ENCODE results near the gene UBASH3A.
A peak's percentile ranks its signal among the peaks of the same experiment; 100 is the strongest.

The UBASH3A gene

DNA sequence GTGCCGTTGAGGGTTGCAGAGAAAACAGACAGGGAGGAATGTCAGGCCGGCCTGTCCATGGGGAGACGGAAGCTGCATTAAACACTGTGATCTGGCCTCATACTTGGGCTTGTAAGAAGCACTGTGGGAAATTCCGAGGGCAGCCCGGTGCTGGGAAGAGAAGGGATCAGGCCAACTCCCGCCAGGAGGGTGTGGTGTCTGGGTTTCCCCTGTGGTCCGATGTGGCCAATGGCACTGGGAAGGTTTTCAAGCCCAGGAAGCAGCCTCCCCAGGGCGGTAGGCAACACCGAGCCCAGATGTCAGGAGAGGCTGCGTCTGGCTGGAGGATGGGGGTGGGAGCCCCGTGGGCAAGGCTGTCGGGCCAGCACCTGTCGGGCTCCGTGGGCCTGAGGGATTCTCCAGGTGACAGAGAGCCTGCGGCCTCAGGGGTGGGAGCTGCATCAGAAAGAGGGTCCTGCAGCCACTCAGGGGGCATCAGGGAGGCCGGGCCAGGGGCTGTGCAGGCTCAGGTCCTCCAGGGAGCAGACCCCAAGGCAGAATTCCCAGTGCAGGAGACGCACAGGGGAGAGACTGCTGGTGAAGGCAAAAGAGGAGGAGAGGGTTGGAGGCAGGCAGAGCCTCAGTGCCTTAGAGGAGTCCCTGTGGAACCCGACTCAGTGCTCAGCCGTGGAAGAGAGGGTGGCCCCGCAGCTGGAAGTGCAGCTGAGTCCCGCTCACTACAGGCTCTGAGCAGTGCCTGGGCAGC lies 8.4 kb downstream of the UBASH3A start:
- no peak for DNase-seq

GRCh38 chr21:42412636-42412933 lies 8.9 kb downstream of the UBASH3A start:
- no peak for DNase-seq

- DNase-seq: no peak
Observed at GRCh38 chr21:42413093-42413492, 9.4 kb downstream of the UBASH3A start.

DNA sequence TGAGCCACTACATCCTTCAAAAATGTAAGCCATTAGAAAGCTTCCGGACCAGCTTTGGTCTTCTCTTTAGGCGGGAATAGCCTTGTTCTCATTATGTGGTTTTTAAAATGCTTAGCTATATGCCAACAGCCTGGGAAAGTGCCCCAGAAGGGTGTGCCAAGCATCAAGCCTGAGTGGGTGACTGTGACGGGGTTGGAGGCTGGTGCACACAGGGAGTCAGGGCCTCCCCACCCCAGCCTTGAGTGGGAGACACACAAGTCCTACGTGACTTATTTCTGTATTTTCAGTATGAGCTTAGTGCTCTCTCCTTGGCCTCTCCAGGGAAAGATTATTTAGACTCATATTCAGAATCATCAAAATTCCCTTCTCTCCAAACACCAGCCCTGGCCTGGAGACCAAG lies 9.8 kb downstream of the UBASH3A start:
- no peak for DNase-seq

GRCh38 chr21:42414066-42414465 lies 10.4 kb downstream of the UBASH3A start:
- DNase-seq: no peak

- DNase-seq: no peak
Observed at GRCh38 chr21:42414553-42414927, 10.8 kb downstream of the UBASH3A start.

GRCh38 chr21:42414928-42415769 lies 11.4 kb downstream of the UBASH3A start:
- DNase-seq: peak; percentile 77 to 92 (median 85)

- DNase-seq: peak in 1 of 5 donors; percentile 81
Observed at GRCh38 chr21:42417533-42417932, 13.8 kb downstream of the UBASH3A start.

DNA sequence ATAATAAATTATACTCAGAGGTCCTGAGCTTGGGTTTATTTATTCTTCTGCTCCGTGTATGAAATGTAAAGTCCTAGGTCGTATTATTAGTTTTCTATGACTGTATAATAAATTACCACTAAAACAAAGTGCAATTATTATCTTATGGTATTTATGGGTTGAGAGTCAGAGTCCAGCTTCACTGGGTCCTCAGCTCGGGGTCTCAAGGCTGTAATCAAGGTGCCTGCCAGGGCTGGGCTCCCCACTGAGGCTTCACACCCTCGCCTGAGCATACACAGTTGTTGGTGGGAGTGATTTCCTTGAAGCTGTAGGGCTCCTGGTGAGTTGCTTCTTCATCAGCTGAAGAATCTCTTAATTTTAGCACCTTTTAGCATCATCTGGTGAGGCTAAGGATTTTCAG lies 15.2 kb downstream of the UBASH3A start:
- no peak for DNase-seq

DNA sequence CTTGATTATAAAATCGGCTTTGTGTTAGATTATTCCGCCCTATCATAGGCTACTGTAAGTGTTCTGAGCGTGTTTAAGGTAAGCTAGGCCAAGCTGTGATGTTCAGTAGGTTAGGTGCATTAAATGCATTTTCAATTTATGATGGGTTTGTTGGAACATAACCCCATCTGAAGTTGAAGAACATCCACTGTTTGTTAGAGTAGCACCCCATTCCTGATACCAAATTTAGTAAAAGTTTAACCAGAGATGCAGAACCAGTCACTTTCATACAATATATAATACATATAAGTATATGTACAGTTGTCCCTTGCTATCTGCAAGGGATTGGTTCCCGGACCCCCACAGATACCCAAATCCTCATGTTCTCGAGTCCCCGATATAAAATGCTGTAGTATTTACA lies 16.1 kb downstream of the UBASH3A start:
- DNase-seq: no peak

- DNase-seq: peak in 1 of 5 donors; percentile 59
Observed at GRCh38 chr21:42421018-42421793, 17.5 kb downstream of the UBASH3A start.

DNA sequence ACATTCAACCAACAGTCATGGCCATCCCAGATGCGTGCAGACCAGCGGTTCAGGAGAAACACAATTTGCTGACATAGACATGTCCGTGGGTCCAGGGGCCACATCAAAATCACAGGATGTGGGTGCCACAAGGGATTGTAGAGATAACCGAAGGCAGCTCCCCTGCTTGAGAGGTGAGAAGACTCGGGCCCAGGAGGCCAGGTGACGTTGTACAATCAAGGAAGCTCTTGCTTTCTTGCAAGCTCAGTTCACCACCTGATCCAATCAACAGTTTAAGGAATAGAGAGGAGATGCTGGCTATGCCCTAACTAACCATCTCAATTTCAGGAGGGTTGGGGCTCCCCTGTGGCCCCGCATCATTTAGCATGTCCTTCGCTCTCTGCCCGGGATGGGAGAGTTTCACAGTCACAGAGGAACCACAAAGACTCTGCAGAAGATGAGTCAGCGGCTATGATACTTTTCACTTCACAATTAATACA lies 19.5 kb downstream of the UBASH3A start:
- peak in 2 of 5 donors; percentile 32 to 76 for DNase-seq

GRCh38 chr21:42423685-42424084 lies 20.0 kb downstream of the UBASH3A start:
- DNase-seq: no peak

DNA sequence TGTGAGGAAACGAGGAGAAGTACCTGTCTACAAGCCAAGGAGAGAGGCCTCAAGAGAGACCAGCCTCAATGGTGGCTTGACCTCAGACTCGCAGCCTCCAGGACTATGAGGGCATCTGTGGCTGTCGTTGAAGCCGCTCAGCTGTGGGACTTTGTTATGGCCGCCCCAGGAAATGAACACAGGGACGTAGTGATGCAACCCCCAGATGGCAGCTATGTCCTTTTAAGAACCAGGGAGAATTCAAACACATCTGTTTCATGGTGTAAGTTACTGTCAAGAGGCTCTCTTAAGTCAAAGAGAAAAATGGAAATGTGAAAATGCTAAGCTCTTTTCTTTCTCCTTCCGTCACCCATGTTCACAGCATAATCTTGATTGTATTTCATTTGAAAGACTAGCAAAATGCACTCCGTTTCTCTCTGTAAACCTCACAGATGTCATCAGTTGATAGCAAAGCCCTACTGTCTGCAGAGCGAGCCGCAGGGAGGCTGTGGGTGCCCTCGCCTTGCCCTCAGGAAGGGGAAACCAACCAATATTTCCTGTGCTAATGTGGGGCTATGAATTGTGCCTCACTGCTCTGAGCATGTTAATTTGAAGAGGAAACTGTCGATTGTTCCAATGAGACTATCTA lies 21.3 kb downstream of the UBASH3A start:
- DNase-seq: peak; percentile 54 to 91 (median 68)

DNA sequence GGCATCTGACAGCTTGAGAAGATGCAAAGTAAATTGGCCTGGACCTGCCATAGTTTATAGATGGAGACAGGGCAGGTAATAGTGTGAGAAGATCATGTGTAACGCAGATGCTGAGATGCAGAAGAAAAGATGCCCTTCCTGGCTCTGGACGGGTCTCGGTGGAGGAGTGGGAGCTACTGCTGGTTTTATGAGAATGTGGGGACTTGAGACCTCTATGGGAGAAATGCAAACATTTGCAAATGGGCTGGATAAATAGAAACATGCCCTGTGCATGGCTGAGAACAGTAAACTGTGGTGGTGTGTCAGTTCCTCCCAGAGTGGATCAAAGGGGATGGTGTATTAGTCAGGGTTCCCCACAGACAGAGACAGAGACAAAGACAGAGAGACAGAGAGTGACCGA lies 21.9 kb downstream of the UBASH3A start:
- peak in 1 of 5 donors; percentile 55 for DNase-seq

DNA sequence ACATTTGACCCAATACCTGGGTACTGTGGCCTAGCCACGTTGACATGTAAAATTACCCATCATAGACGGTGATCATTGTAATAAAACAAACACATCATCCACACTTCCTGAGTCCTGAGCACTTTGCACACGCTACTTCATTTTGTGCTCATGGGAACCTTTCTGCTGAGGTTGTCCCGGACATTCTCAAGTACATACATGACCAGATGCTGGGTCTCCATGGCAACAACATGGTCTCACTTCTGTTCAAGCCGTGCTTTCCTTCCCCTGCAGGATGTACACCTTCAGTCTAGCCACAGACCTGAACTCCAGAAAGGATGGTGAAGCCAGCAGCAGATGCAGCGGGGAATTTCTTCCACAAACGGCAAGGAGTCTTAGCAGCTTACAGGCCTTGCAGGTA lies 22.7 kb downstream of the UBASH3A start:
- no peak for DNase-seq

DNA sequence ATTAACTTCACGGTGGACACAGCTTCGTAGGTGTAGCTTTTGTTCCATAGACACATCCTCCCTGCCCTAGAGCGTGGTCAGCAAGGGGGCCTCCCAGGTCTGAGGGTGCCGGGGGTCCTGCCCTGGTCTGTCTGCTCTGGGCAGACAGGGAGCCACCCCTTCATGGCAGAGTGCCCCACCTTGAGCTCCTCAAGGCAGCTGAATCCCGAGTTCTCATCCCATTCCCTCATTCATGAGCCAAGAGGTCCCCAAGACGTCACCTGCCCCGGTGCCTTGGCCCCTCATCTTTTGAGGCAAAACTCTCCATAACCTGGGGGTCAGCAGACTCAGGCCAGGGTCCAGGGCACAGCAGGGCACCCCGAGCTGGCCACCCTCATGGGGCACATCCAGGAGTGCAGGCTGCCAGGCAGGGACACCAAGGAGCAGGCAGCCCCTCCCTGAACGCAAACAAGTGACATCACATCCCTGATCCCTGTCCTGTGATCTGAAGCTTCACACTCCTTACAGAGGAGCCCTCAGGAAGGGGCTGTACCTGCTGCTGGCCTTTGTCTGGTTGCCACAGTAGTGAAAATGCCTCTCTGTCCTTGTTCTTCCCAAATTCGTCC lies 23.3 kb downstream of the UBASH3A start:
- DNase-seq: no peak

- DNase-seq: no peak
Observed at GRCh38 chr21:42427809-42428419, 24.2 kb downstream of the UBASH3A start.

GRCh38 chr21:42429021-42429420 lies 25.3 kb downstream of the UBASH3A start:
- no peak for DNase-seq

DNA sequence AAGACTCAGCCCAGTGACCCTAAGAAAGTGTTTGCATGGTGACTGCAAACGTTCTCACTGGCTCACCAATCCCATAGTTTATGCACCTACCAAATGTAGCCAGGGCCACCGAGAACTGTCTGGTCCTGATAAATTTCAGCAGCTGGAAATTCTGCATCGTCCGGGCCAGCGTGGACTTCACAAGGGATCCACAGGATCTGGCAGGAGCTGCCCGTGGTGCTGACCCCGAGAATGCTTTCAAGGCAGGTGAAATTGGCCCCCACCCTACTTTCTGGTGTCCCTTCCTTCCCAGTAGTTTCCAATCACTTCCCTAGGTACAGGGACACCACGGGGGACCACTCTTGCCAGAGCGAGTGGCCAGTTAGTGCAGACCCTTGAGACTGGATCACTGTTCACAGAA lies 26.2 kb downstream of the UBASH3A start:
- DNase-seq: no peak

- DNase-seq: no peak
Observed at GRCh38 chr21:42430521-42430920, 26.8 kb downstream of the UBASH3A start.

- no peak for DNase-seq
Observed at GRCh38 chr21:42431196-42431595, 27.5 kb downstream of the UBASH3A start.
